ENCODE data around the gene CDKN2D. TPM values are rescaled to one million over a fixed set of nuclear protein-coding genes. Genes with fewer than 3 reads are reported as not detected.

The CDKN2D gene
- total RNA-seq, 1 experiment from 2014 or later, result 17.1 TPM

GRCh38 chr19:10615429-10616023, 46.7 kb upstream of the CDKN2D start:
- no TSS peak for BruUV-seq (replicated peaks)
- Histone ChIP-seq H3F3A (ENCODE audit: low read length, unreplicated experiment) (no peaks in the 10 kb centered on the region), H3K9me2 (replicated peaks; ENCODE audit: low read length) (no peaks in the 10 kb centered on the region), H2AFZ (ENCODE audit: low read length) (no peak overlapping the region), H3K79me2 (ENCODE audit: low read length) (no peaks in the 10 kb centered on the region), H4K20me1 (ENCODE audit: low read length) (no peaks in the 10 kb centered on the region), H3K9ac (ENCODE audit: low read length) (no peak overlapping the region), H3K36me3 (ENCODE audit: low read depth, low read length) (no peaks in the 10 kb centered on the region), H3K4me3 (ENCODE audit: low read length) (no peak overlapping the region), H3K27me3 (ENCODE audit: low read length) (no peaks in the 10 kb centered on the region), H3K4me1 (ENCODE audit: insufficient read depth, low read length) (peaks cover 15% of the 10 kb centered on the region), H3K4me2 (ENCODE audit: low read length) (no peak overlapping the region), H3K9me3 (ENCODE audit: low read length) (no peaks in the 10 kb centered on the region), H3K27ac (ENCODE audit: low read length) (no peak overlapping the region)
- no peak for ATAC-seq
- intact Hi-C loops (cut with micrococcal nuclease), result no loop called here
- ChIA-PET CTCF (no interaction called here), POLR2A (ENCODE audit: unreplicated experiment) (no interaction called here)
- TF ChIP-seq, protein P1, sequence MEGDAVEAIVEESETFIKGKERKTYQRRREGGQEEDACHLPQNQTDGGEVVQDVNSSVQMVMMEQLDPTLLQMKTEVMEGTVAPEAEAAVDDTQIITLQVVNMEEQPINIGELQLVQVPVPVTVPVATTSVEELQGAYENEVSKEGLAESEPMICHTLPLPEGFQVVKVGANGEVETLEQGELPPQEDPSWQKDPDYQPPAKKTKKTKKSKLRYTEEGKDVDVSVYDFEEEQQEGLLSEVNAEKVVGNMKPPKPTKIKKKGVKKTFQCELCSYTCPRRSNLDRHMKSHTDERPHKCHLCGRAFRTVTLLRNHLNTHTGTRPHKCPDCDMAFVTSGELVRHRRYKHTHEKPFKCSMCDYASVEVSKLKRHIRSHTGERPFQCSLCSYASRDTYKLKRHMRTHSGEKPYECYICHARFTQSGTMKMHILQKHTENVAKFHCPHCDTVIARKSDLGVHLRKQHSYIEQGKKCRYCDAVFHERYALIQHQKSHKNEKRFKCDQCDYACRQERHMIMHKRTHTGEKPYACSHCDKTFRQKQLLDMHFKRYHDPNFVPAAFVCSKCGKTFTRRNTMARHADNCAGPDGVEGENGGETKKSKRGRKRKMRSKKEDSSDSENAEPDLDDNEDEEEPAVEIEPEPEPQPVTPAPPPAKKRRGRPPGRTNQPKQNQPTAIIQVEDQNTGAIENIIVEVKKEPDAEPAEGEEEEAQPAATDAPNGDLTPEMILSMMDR (conservative IDR thresholded peaks at IDR 0.05; ENCODE audit: low read depth, low read length), result no peak
- no peak for TF ChIP-seq EZH2 (IDR thresholded peaks at IDR 0.05; ENCODE audit: low read length, unreplicated experiment)
- no peak for TF ChIP-seq EZH2phosphoT487 (IDR thresholded peaks at IDR 0.05; ENCODE audit: borderline replicate concordance, low read length)
- DNase-seq, result no peak

DNA sequence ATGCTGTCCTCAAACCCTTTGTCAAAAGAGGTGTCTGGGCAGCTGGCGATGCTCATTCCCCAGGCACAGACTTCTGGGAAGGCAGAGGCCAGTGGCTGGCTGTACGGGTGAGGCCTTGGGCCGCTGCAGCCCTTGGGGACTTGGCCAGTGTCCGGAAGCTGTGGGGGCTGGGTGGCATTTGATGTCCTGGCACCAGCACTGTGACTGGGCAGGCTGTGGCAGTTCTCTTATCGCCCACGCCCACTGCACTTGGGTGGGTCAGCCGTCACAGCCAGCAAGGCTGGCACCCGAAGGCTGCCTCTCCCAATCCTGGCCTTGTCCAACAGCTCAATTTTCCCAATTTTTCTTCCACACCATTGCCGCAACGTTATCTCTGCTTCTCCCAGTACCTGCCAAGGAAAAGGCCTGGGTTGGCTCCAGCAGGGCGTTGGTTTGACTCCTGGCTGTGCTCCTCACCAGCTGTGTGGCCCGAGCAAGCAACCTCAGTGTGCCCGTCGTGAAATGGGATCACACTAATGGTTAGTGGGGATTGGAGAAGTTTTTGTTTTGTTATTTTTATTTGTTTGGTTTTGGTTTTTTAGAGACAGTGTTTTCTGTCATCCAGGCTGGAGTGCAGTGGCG, 43.8 kb upstream of the CDKN2D start:
- BruUV-seq (replicated peaks), result no TSS peak
- intact Hi-C loops (cut with micrococcal nuclease), result no loop called here
- H2AFZ ChIP-seq (ENCODE audit: low read length), result no peak overlapping the region
- DNase-seq (no peak), ATAC-seq (no peak)
- no peaks in the 10 kb centered on the region for H4K20me1 ChIP-seq (ENCODE audit: low read length)
- H3K4me2 ChIP-seq (ENCODE audit: low read length), result no peak overlapping the region
- H3K4me3 ChIP-seq (ENCODE audit: low read length), result no peak overlapping the region
- no peaks in the 10 kb centered on the region for H3K9me3 ChIP-seq (ENCODE audit: low read length)
- peaks cover 5% of the 10 kb centered on the region for H3K4me1 ChIP-seq (ENCODE audit: insufficient read depth, low read length)
- ChIA-PET CTCF (no interaction called here), POLR2A (ENCODE audit: unreplicated experiment) (no interaction called here)
- no peak overlapping the region for H3K27ac ChIP-seq (ENCODE audit: low read length)
- no peaks in the 10 kb centered on the region for H3K36me3 ChIP-seq (ENCODE audit: low read depth, low read length)
- H3K9me2 ChIP-seq (replicated peaks; ENCODE audit: low read length), result no peaks in the 10 kb centered on the region
- no peak overlapping the region for H3K9ac ChIP-seq (ENCODE audit: low read length)
- TF ChIP-seq EZH2phosphoT487 (IDR thresholded peaks at IDR 0.05; ENCODE audit: borderline replicate concordance, low read length) (no peak), EZH2 (IDR thresholded peaks at IDR 0.05; ENCODE audit: low read length, unreplicated experiment) (no peak)
- TF ChIP-seq, protein P1 (conservative IDR thresholded peaks at IDR 0.05; ENCODE audit: low read depth, low read length), result no peak
- no peaks in the 10 kb centered on the region for H3K79me2 ChIP-seq (ENCODE audit: low read length)
- H3K27me3 ChIP-seq (ENCODE audit: low read length), result no peaks in the 10 kb centered on the region
- H3F3A ChIP-seq (ENCODE audit: low read length, unreplicated experiment), result no peaks in the 10 kb centered on the region

DNA sequence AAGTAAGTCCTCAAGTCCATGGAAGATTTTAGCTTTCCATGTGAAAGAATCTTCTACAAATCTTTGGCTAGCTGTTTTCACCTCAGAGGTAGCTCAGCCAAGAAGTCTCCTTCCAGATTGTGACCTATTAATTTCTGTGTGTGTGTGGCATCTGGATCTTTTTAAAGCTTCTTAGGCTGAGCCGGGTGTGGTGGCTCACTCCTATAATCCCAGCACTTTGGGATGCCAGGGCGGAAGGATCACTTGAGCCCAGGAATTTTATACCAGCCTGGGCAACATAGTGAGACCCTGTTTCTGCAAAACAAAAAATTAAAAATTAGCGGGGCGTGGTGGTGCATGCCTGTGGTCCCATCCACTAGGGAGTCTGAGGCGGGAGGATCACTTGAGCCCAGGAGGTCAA, 43.1 kb upstream of the CDKN2D start:
- no TSS peak for BruUV-seq (replicated peaks)
- H3K9ac ChIP-seq (ENCODE audit: low read length), result no peak overlapping the region
- no peaks in the 10 kb centered on the region for H3K9me2 ChIP-seq (replicated peaks; ENCODE audit: low read length)
- POLR2A ChIA-PET (ENCODE audit: unreplicated experiment), result no interaction called here
- H2AFZ ChIP-seq (ENCODE audit: low read length), result no peak overlapping the region
- H4K20me1 ChIP-seq (ENCODE audit: low read length), result no peaks in the 10 kb centered on the region
- H3K36me3 ChIP-seq (ENCODE audit: low read depth, low read length), result no peaks in the 10 kb centered on the region
- H3K4me3 ChIP-seq (ENCODE audit: low read length), result no peak overlapping the region
- intact Hi-C loops (cut with micrococcal nuclease), result no loop called here
- ATAC-seq, result no peak
- no peak for DNase-seq
- no peaks in the 10 kb centered on the region for H3K4me1 ChIP-seq (ENCODE audit: insufficient read depth, low read length)
- CTCF ChIA-PET, result no interaction called here
- no peak overlapping the region for H3K4me2 ChIP-seq (ENCODE audit: low read length)
- no peaks in the 10 kb centered on the region for H3K79me2 ChIP-seq (ENCODE audit: low read length)
- no peak for TF ChIP-seq EZH2 (IDR thresholded peaks at IDR 0.05; ENCODE audit: low read length, unreplicated experiment)
- TF ChIP-seq EZH2phosphoT487 (IDR thresholded peaks at IDR 0.05; ENCODE audit: borderline replicate concordance, low read length), result no peak
- TF ChIP-seq, protein P1 (conservative IDR thresholded peaks at IDR 0.05; ENCODE audit: low read depth, low read length), result no peak
- no peak overlapping the region for H3K27ac ChIP-seq (ENCODE audit: low read length)
- no peaks in the 10 kb centered on the region for H3K27me3 ChIP-seq (ENCODE audit: low read length)
- no peaks in the 10 kb centered on the region for H3K9me3 ChIP-seq (ENCODE audit: low read length)
- H3F3A ChIP-seq (ENCODE audit: low read length, unreplicated experiment), result no peaks in the 10 kb centered on the region
